OCI-LY7 (cell line): ENCODE data around the gene BOK. TPM values are rescaled to one million over a fixed set of nuclear protein-coding genes. Genes with fewer than 3 reads are reported as not detected.

Source experiments
- BruUV-seq: library from RNA; stranded (reverse); fragments of 400-500 nt; replicated peaks from 2 replicates; lab custom pipeline; 2021; lab: Mats Ljungman, UMichigan
- CTCF ChIA-PET: fragments of 300-600 bp; sonication (Branson Sonifier 250); formaldehyde crosslinking; loops from one replicate; lab custom pipeline; 2022; ENCODE audit warnings: antibody characterized with exemption; ENCODE audit not compliant: unreplicated experiment; lab: Charles Lee
- POLR2A ChIA-PET: fragments of 300-600 bp; sonication (Branson Sonifier 250); formaldehyde crosslinking; loops from one replicate; lab custom pipeline; 2022; ENCODE audit warnings: antibody characterized with exemption; lab: Charles Lee
- DNase-seq: peaks from one replicate; pipeline ENCODE4 v3.0.0-alpha.2; 2015; ENCODE audit warnings: low spot score
- H2AFZ ChIP-seq: fragments of 200-600 bp; sonication (generic), shearing (Covaris generic); 2 replicates; pipeline ENCODE4 v1.6.1; 2014; ENCODE audit warnings: mild to moderate bottlenecking, antibody characterized with exemption, low read length, moderate library complexity
- H3K27ac ChIP-seq: fragments of 200-600 bp; sonication (generic); 2 replicates; pipeline ENCODE4 v1.5.1; 2014; ENCODE audit warnings: mixed run types, low read depth, mild to moderate bottlenecking, moderate library complexity, low read length, inconsistent platforms; ENCODE audit not compliant: poor library complexity, severe bottlenecking
- H3K36me3 ChIP-seq: fragments of 200-600 bp; sonication (generic); 2 replicates; pipeline ENCODE4 v1.6.1; 2014; ENCODE audit warnings: mild to moderate bottlenecking, antibody characterized with exemption, low read length, moderate library complexity, mixed read lengths; ENCODE audit not compliant: insufficient read depth
- H3K4me1 ChIP-seq: fragments of 200-600 bp; sonication (generic); 2 replicates; pipeline ENCODE4 v1.5.1; 2014; ENCODE audit warnings: mild to moderate bottlenecking, low read length; ENCODE audit not compliant: insufficient read depth, poor library complexity, severe bottlenecking
- H3K4me2 ChIP-seq: fragments of 200-600 bp; sonication (generic); 2 replicates; pipeline ENCODE4 v1.6.1; 2014; ENCODE audit warnings: mild to moderate bottlenecking, low read length
- H3K4me3 ChIP-seq: fragments of 200-600 bp; sonication (generic); 2 replicates; pipeline ENCODE4 v1.5.1; 2014; ENCODE audit warnings: mild to moderate bottlenecking, low read depth, low read length; ENCODE audit not compliant: poor library complexity, severe bottlenecking
- H3K79me2 ChIP-seq: fragments of 200-600 bp; sonication (generic); 2 replicates; pipeline ENCODE4 v1.6.1; 2016; ENCODE audit warnings: low read depth, mild to moderate bottlenecking, low read length, moderate library complexity, mixed read lengths; ENCODE audit not compliant: insufficient read depth
- H3K9me2 ChIP-seq: fragments of 200-600 bp; sonication (generic); 2 replicates; pipeline ENCODE4 v1.6.1; 2016; ENCODE audit warnings: mild to moderate bottlenecking, low read length, mixed read lengths; ENCODE audit not compliant: insufficient read depth
- H3K9me3 ChIP-seq: fragments of 200-600 bp; sonication (generic); 2 replicates; pipeline ENCODE4 v1.6.1; 2014; ENCODE audit warnings: mild to moderate bottlenecking, mixed run types, low read length, mixed read lengths
- H4K20me1 ChIP-seq: fragments of 200-600 bp; sonication (generic); 2 replicates; pipeline ENCODE4 v1.6.1; 2014; ENCODE audit warnings: mild to moderate bottlenecking, antibody characterized with exemption, low read length, moderate library complexity, mixed read lengths; ENCODE audit not compliant: insufficient read depth
- EZH2phosphoT487 ChIP-seq: fragments of 200-600 bp; sonication (generic); IDR thresholded peaks from 2 replicates; pipeline ENCODE4 v1.6.1; 2018; ENCODE audit warnings: low read depth, borderline replicate concordance, mild to moderate bottlenecking, mixed run types, antibody characterized with exemption, low read length, moderate library complexity, mixed read lengths
- intact Hi-C: fragments of 100-400 bp; cut with micrococcal nuclease; formaldehyde crosslinking; loops from one replicate; pipeline ENCODE4 v1.10.0; 2022; ENCODE audit not compliant: unreplicated experiment
- total RNA-seq, 2 experiments: library from RNA; depleted of rRNA in 1 of 2; stranded (reverse); fragments of >200 nt in 1 of 2; shearing (Covaris generic) in 1 of 2; gene quantifications; 2 replicates each; pipeline ENCODE4 v1.2.3, GENCODE V29; 2014 to 2022
- TF ChIP-seq, protein P1 (sequence below): fragments of 200-600 bp; sonication (generic); conservative IDR thresholded peaks from 2 replicates; pipeline ENCODE4 v1.5.1; 2014; ENCODE audit warnings: mild to moderate bottlenecking, antibody characterized with exemption, low read length, moderate library complexity, mixed read lengths

The BOK gene
- total RNA-seq, 2 experiments from 2014 or later, result not detected

DNA sequence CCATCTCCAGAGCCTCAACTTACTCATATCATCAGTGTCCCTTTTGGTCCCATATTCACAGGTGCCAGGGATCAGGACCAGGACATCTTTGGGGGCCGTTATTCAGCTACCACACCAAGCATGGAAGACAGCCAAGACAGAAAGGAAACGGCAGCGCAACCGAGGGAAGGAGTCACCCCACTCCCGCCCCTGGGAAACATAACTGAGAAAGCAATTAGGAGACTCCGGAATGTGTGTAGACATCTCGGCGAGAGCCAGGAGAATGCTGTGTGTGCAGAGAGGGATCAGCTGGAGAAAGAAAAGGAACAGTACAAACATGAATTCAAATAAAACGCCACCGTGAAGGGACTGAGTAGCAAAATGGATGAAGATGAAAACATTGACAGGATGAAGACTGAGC, 13.4 kb upstream of the BOK start:
- no peak overlapping the region for H2AFZ ChIP-seq
- H3K4me1 ChIP-seq, result no peaks in the 10 kb centered on the region
- no peaks in the 10 kb centered on the region for H3K9me2 ChIP-seq
- BruUV-seq, result no TSS peak
- H4K20me1 ChIP-seq, result no peaks in the 10 kb centered on the region
- no peaks in the 10 kb centered on the region for H3K36me3 ChIP-seq
- H3K79me2 ChIP-seq, result no peaks in the 10 kb centered on the region
- no peak overlapping the region for H3K4me2 ChIP-seq
- TF ChIP-seq, protein P1, sequence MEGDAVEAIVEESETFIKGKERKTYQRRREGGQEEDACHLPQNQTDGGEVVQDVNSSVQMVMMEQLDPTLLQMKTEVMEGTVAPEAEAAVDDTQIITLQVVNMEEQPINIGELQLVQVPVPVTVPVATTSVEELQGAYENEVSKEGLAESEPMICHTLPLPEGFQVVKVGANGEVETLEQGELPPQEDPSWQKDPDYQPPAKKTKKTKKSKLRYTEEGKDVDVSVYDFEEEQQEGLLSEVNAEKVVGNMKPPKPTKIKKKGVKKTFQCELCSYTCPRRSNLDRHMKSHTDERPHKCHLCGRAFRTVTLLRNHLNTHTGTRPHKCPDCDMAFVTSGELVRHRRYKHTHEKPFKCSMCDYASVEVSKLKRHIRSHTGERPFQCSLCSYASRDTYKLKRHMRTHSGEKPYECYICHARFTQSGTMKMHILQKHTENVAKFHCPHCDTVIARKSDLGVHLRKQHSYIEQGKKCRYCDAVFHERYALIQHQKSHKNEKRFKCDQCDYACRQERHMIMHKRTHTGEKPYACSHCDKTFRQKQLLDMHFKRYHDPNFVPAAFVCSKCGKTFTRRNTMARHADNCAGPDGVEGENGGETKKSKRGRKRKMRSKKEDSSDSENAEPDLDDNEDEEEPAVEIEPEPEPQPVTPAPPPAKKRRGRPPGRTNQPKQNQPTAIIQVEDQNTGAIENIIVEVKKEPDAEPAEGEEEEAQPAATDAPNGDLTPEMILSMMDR, result no peak
- TF ChIP-seq EZH2phosphoT487, result no peak
- DNase-seq, result no peak
- H3K9me3 ChIP-seq, result no peaks in the 10 kb centered on the region
- POLR2A ChIA-PET, result interaction anchor here (0.6 kb wide), 1 partner anchor 14 kb away, joined by 3 read pairs; no protein-coding TSS in a partner anchor
- no peak overlapping the region for H3K4me3 ChIP-seq
- CTCF ChIA-PET, result no interaction called here
- intact Hi-C loops, result no loop called here
- no peak overlapping the region for H3K27ac ChIP-seq

DNA sequence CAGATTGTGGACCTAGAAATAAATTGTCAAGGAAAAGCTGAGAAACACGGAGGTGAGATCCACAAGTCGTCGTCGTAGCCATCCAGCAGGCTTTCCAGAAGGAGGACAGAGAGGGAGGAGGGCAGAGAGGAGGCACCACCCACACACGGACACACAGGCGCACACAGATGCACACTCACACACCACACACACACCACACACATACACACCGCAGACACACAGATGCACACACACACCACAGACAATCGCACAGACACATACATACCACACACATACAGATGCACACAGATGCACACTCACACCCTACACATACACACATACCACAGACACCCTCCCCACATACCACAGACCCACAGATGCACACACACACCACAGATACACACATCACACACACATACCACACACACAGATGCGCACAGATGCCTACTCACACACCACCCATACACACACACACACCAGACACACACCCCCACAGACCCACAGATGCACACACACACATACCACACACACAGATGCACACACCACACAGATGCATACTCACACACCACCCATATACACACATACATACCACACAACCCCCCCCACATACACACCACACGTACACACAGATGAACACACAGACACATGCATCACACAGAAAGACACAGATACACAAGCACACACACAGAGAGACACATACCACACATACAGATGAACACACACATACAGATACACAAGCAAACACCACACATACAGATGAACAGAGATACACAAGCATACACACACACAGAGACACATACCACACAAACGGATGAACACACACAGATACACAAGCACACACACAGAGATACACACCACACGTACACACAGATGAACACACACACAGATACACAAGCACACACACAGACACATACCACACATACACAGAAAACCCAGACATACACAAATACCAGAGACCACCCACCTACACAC, 12.7 kb upstream of the BOK start:
- H3K79me2 ChIP-seq, result no peaks in the 10 kb centered on the region
- intact Hi-C loops, result no loop called here
- H3K4me1 ChIP-seq, result no peaks in the 10 kb centered on the region
- H3K4me2 ChIP-seq, result no peak overlapping the region
- no peak overlapping the region for H3K4me3 ChIP-seq
- BruUV-seq, result no TSS peak
- H3K36me3 ChIP-seq, result no peaks in the 10 kb centered on the region
- no peak overlapping the region for H3K27ac ChIP-seq
- no peaks in the 10 kb centered on the region for H3K9me3 ChIP-seq
- no peak overlapping the region for H2AFZ ChIP-seq
- CTCF ChIA-PET, result no interaction called here
- DNase-seq, result no peak
- no peaks in the 10 kb centered on the region for H3K9me2 ChIP-seq
- H4K20me1 ChIP-seq, result no peaks in the 10 kb centered on the region
- TF ChIP-seq EZH2phosphoT487, result no peak
- TF ChIP-seq, protein P1, result no peak
- POLR2A ChIA-PET, result no interaction called here
